ENCODE data around the gene CYP26A1.
A peak's percentile ranks its signal among the peaks of the same experiment; 100 is the strongest.

The CYP26A1 gene

DNA sequence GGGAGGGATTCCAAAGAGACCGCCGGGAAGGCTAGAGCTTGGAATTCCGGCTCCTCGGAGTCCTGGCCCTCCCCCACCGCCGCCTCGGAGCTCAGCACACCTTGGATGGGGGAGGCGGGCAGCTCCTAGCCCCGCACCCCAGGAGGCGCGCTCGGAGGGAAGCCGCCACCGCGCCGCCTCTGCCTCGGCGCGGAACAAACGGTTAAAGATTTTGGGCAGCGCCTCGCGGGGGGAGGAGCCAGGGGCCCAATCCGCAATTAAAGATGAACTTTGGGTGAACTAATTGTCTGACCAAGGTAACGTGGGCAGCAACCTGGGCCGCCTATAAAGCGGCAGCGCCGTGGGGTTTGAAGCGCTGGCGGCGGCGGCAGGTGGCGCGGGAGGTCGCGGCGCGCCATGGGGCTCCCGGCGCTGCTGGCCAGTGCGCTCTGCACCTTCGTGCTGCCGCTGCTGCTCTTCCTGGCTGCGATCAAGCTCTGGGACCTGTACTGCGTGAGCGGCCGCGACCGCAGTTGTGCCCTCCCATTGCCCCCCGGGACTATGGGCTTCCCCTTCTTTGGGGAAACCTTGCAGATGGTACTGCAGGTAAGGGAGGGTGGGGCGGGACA is at the start of gene CYP26A1:
TSS of gene CYP26A1 (plus strand) at position 355 of the 608 bp plus-strand sequence. CDS start at position 397, 42 bp downstream.
- Histone ChIP-seq H3K27me3 (ENCODE audit: insufficient read depth, poor library complexity, severe bottlenecking) (peaks cover 70% of the 10 kb centered on the region), H3K4me3 (ENCODE audit: severe bottlenecking) (no peak within 1 kb of the TSS), H3K36me3 (ENCODE audit: low read depth) (no peaks in the 10 kb centered on the region), H3K4me1 (ENCODE audit: insufficient read depth, poor library complexity, severe bottlenecking) (no peaks in the 10 kb centered on the region), H3K9me3 (ENCODE audit: severe bottlenecking) (no peaks in the 10 kb centered on the region), H3K27ac (ENCODE audit: poor library complexity, severe bottlenecking) (no peak within 1 kb of the TSS)
- DNase-seq (ENCODE audit: low spot score): no peak
- TF ChIP-seq CTCF (IDR thresholded peaks at IDR 0.05; ENCODE audit: poor library complexity, severe bottlenecking): no peak
- peak; percentile 26; the same call in 1 of the 3 replicates for ATAC-seq (ENCODE audit: low read depth)

DNA sequence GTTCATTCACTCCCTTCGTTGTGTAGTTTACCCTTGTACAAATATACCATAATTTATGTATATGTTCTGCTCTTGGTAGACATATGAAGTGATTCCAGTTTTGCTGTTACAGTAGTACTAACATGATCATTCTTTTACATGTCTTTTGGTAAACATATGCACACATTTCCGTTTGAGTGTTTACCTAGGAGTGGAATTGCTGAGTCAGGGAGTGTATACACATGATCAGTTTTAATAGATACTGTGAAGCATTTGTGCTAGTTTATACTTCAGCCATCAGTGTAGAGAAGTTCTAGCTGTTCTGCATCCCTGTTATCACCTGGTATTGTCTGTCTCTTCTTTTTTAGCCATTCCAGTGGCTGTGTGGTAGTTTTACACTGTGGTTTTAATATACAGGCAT is 47.6 kb upstream of the CYP26A1 start:
- Histone ChIP-seq H3K4me1 (ENCODE audit: insufficient read depth, poor library complexity, severe bottlenecking) (peaks cover 10% of the 10 kb centered on the region), H3K4me3 (ENCODE audit: severe bottlenecking) (no peak overlapping the region), H3K9me3 (ENCODE audit: severe bottlenecking) (no peaks in the 10 kb centered on the region), H3K27ac (ENCODE audit: poor library complexity, severe bottlenecking) (no peak overlapping the region), H3K27me3 (ENCODE audit: insufficient read depth, poor library complexity, severe bottlenecking) (no peaks in the 10 kb centered on the region), H3K36me3 (ENCODE audit: low read depth) (no peaks in the 10 kb centered on the region)
- DNase-seq (ENCODE audit: low spot score) (no peak), ATAC-seq (ENCODE audit: low read depth) (no peak)
- TF ChIP-seq CTCF (IDR thresholded peaks at IDR 0.05; ENCODE audit: poor library complexity, severe bottlenecking): no peak

DNA sequence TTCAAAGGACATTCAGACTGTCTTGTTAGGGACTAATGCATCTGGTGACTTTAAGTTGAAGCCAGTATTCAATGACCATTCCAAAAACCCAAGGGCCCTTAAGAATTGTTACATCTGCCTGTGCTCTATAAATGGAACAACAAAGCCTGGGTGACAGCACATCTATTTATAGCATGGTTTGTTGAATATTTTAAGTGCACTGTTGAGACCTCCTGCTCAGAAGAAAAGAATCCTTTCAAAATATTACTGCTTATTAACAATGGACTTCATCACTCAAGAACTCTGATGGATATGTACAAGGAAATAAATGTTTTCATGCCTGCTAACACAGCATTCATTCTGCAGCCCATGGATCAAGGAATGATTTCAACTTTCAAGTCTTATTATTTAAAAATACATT is 46.2 kb upstream of the CYP26A1 start:
- Histone ChIP-seq H3K27ac (ENCODE audit: poor library complexity, severe bottlenecking) (no peak overlapping the region), H3K4me1 (ENCODE audit: insufficient read depth, poor library complexity, severe bottlenecking) (peaks cover 10% of the 10 kb centered on the region), H3K9me3 (ENCODE audit: severe bottlenecking) (no peaks in the 10 kb centered on the region), H3K36me3 (ENCODE audit: low read depth) (no peaks in the 10 kb centered on the region), H3K27me3 (ENCODE audit: insufficient read depth, poor library complexity, severe bottlenecking) (no peaks in the 10 kb centered on the region), H3K4me3 (ENCODE audit: severe bottlenecking) (no peak overlapping the region)
- ATAC-seq (ENCODE audit: low read depth) (no peak), DNase-seq (ENCODE audit: low spot score) (no peak)
- no peak for TF ChIP-seq CTCF (IDR thresholded peaks at IDR 0.05; ENCODE audit: poor library complexity, severe bottlenecking)

- Histone ChIP-seq H3K27ac (ENCODE audit: poor library complexity, severe bottlenecking) (no peak overlapping the region), H3K4me1 (ENCODE audit: insufficient read depth, poor library complexity, severe bottlenecking) (peaks cover 10% of the 10 kb centered on the region), H3K9me3 (ENCODE audit: severe bottlenecking) (no peaks in the 10 kb centered on the region), H3K27me3 (ENCODE audit: insufficient read depth, poor library complexity, severe bottlenecking) (no peaks in the 10 kb centered on the region), H3K4me3 (ENCODE audit: severe bottlenecking) (no peak overlapping the region), H3K36me3 (ENCODE audit: low read depth) (no peaks in the 10 kb centered on the region)
- TF ChIP-seq CTCF (IDR thresholded peaks at IDR 0.05; ENCODE audit: poor library complexity, severe bottlenecking): no peak
- DNase-seq (ENCODE audit: low spot score) (no peak), ATAC-seq (ENCODE audit: low read depth) (peak; percentile 84)
Measured at GRCh38 chr10:93028883-93029282, 44.8 kb upstream of the CYP26A1 start.

DNA sequence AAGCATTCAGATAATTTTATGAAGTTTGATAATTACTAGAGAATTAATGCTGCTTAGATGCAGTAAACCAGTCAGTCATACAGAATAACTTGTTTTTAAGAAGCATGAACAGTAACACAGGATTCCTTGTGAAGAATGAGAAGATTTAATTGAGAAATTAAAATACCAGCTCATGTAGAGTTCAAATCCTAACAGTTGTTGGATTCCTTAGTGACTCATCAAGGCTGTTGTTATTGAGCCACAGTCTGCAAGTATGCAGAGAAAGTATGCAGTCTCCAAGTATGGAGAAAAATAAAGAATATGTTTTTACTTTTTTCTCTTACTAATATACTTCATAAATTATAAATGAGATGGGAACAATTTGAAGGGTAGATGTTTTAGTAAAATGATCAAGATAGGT is 43.3 kb upstream of the CYP26A1 start:
- H3K36me3 ChIP-seq (ENCODE audit: low read depth): no peaks in the 10 kb centered on the region
- no peak for TF ChIP-seq CTCF (IDR thresholded peaks at IDR 0.05; ENCODE audit: poor library complexity, severe bottlenecking)
- peak; percentile 93 for ATAC-seq (ENCODE audit: low read depth)
- no peaks in the 10 kb centered on the region for H3K9me3 ChIP-seq (ENCODE audit: severe bottlenecking)
- no peak overlapping the region for H3K4me3 ChIP-seq (ENCODE audit: severe bottlenecking)
- H3K27ac ChIP-seq (ENCODE audit: poor library complexity, severe bottlenecking): no peak overlapping the region
- H3K27me3 ChIP-seq (ENCODE audit: insufficient read depth, poor library complexity, severe bottlenecking): no peaks in the 10 kb centered on the region
- H3K4me1 ChIP-seq (ENCODE audit: insufficient read depth, poor library complexity, severe bottlenecking): peaks cover 16% of the 10 kb centered on the region
- no peak for DNase-seq (ENCODE audit: low spot score)
